ENCODE data around the gene MYL5.

The MYL5 gene

DNA sequence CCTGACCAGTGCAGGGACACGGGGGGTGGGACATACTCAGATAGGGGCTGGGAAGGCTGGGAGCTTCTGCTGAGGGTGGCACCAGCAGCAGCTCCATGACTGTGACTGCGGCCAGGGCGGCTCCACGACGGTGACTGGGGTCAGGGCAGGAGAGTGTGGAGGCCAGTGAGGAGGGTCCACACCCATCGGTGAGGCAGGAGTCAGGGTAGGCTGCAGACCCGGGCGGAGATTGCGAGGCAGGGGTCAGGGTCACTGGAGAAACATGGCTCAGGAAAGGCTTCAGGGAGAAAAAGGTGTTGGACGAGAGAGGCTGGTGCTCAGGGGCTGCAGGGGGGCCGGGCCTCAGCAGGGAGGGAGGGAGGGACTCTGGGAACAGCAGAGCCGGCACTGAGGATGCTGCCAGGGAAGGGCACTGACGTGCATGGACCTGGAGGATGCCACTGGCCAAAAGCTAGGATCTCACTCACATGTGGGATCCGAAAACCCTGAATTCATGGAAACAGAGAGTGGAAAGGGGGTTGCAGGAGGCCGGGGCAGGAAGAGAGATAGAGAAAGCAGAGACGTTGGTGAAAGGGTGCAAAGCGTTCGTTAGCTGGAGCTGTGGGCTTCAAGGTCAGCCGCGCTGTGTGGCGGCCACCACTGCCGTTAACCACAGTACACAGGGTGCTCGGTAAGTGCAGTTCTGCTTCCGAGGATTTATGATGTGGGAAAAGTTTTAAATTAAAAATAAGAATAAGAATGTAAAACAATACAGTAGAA lies 22.3 kb upstream of the MYL5 start:
- Histone ChIP-seq H3K27me3 (ENCODE audit: low read length) (no peaks in the 10 kb centered on the region), H3F3A (ENCODE audit: insufficient read depth) (no peaks in the 10 kb centered on the region), H3K9me3 (ENCODE audit: insufficient read depth, low read length) (no peaks in the 10 kb centered on the region), H3K4me2 (ENCODE audit: low read depth, low read length, poor library complexity, severe bottlenecking) (no peak overlapping the region), H3K79me2 (ENCODE audit: insufficient read depth, low read length) (no peaks in the 10 kb centered on the region), H3K9ac (ENCODE audit: low read length) (no peak overlapping the region), H4K20me1 (ENCODE audit: low read depth, low read length) (no peaks in the 10 kb centered on the region), H3K4me3 (ENCODE audit: insufficient read depth, low read length, poor library complexity, severe bottlenecking) (no peak overlapping the region), H3K36me3 (ENCODE audit: low read length) (no peaks in the 10 kb centered on the region), H2AFZ (ENCODE audit: low read depth, low read length, severe bottlenecking) (no peak overlapping the region), H3K9me2 (replicated peaks; ENCODE audit: insufficient read depth, low read length) (no peaks in the 10 kb centered on the region), H3K27ac (ENCODE audit: low read depth, low read length) (no peak overlapping the region)
- TF ChIP-seq, protein P1, sequence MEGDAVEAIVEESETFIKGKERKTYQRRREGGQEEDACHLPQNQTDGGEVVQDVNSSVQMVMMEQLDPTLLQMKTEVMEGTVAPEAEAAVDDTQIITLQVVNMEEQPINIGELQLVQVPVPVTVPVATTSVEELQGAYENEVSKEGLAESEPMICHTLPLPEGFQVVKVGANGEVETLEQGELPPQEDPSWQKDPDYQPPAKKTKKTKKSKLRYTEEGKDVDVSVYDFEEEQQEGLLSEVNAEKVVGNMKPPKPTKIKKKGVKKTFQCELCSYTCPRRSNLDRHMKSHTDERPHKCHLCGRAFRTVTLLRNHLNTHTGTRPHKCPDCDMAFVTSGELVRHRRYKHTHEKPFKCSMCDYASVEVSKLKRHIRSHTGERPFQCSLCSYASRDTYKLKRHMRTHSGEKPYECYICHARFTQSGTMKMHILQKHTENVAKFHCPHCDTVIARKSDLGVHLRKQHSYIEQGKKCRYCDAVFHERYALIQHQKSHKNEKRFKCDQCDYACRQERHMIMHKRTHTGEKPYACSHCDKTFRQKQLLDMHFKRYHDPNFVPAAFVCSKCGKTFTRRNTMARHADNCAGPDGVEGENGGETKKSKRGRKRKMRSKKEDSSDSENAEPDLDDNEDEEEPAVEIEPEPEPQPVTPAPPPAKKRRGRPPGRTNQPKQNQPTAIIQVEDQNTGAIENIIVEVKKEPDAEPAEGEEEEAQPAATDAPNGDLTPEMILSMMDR (IDR thresholded peaks at IDR 0.05; ENCODE audit: insufficient read depth, low read length, poor library complexity, severe bottlenecking): no peak
- no peak for TF ChIP-seq EZH2phosphoT487 (conservative IDR thresholded peaks at IDR 0.05; ENCODE audit: low read length)

DNA sequence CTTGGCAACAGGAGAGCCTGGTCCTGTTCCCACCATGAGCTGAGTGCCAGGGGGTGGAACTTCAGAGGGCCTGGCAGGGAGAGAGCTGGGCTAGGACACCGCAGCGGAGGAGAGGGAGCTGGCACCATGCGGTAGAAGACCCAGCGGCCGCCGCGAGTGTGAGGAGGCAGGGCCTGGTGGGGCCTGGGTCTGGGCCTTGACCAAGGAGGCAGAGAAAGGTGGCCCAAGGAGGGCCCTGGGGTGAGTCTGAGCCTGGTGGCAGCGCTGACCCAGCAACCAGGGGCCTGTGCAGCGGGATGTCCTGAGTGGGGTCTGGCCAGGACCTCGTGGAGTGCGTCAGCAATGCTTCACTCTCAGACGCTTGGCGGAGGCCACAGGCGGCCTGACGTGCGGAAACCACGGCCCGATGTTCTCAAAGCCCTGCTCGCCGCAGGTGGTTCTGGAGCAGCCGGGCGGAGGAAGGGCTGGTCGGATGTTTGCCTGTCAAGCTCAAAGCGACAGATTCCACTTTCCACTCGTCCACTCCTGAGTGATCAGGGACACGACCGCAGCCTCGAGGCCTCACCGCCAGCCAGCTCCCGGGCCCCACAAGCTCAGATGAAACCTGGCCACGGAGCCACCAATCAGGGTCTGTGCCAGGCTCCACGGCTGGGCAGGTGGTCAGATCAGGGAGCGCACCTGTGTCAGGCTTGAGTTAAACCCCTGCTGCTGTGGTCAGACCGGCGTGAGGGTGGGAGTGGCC lies 21.1 kb upstream of the MYL5 start:
- H4K20me1 ChIP-seq (ENCODE audit: low read depth, low read length): no peaks in the 10 kb centered on the region
- no peaks in the 10 kb centered on the region for H3K79me2 ChIP-seq (ENCODE audit: insufficient read depth, low read length)
- H3K4me2 ChIP-seq (ENCODE audit: low read depth, low read length, poor library complexity, severe bottlenecking): no peak overlapping the region

DNA sequence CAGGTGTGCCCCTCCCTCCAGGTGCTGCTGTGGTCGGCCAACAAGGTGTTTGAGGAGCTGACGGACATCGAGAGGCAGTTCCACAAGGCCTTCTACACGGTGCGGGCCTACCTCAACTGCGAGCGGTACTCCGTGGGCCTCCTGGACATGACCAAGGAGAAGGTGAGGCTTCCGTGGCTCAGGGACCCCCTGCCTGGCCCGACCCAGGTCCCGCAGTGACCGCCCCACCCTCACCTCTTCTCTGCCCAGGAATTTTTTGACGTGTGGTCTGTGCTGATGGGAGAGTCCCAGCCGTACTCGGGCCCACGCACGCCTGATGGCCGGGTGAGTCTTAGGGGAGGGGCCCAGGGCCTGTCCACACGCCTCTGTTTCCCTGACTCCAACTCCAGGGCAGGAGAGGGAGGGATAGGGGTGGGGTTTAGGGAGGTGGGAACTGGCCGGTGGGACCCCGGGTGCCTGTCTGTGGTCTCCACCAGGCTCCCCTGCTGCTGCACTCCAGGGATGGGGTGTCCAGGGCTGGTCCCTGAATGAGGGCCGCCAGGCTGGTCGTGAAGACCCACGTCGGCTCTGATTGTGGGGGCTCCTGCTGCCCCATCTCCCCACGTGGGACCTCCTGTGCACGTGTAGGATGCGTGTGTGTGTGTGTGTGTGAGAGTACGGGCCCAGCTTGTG lies 20.4 kb upstream of the MYL5 start:
- Histone ChIP-seq H3K36me3 (ENCODE audit: low read length) (no peaks in the 10 kb centered on the region), H3K27me3 (ENCODE audit: low read length) (no peaks in the 10 kb centered on the region), H3K79me2 (ENCODE audit: insufficient read depth, low read length) (no peaks in the 10 kb centered on the region), H3K9me2 (replicated peaks; ENCODE audit: insufficient read depth, low read length) (no peaks in the 10 kb centered on the region), H3F3A (ENCODE audit: insufficient read depth) (no peaks in the 10 kb centered on the region), H3K4me2 (ENCODE audit: low read depth, low read length, poor library complexity, severe bottlenecking) (no peak overlapping the region), H3K4me3 (ENCODE audit: insufficient read depth, low read length, poor library complexity, severe bottlenecking) (no peak overlapping the region), H3K9me3 (ENCODE audit: insufficient read depth, low read length) (no peaks in the 10 kb centered on the region), H2AFZ (ENCODE audit: low read depth, low read length, severe bottlenecking) (no peak overlapping the region), H3K27ac (ENCODE audit: low read depth, low read length) (no peak overlapping the region), H3K9ac (ENCODE audit: low read length) (no peak overlapping the region), H4K20me1 (ENCODE audit: low read depth, low read length) (no peaks in the 10 kb centered on the region)
- no peak for TF ChIP-seq EZH2phosphoT487 (conservative IDR thresholded peaks at IDR 0.05; ENCODE audit: low read length)
- TF ChIP-seq, protein P1 (IDR thresholded peaks at IDR 0.05; ENCODE audit: insufficient read depth, low read length, poor library complexity, severe bottlenecking): no peak

More for the DNA sequence above, 21.1 kb upstream of the MYL5 start:
- no peak for TF ChIP-seq EZH2phosphoT487 (conservative IDR thresholded peaks at IDR 0.05; ENCODE audit: low read length)
- TF ChIP-seq, protein P1 (IDR thresholded peaks at IDR 0.05; ENCODE audit: insufficient read depth, low read length, poor library complexity, severe bottlenecking): no peak
- no peak overlapping the region for H3K27ac ChIP-seq (ENCODE audit: low read depth, low read length)
- H3K36me3 ChIP-seq (ENCODE audit: low read length): no peaks in the 10 kb centered on the region
- H3K9me2 ChIP-seq (replicated peaks; ENCODE audit: insufficient read depth, low read length): no peaks in the 10 kb centered on the region
- H3K9ac ChIP-seq (ENCODE audit: low read length): no peak overlapping the region
- no peak overlapping the region for H3K4me3 ChIP-seq (ENCODE audit: insufficient read depth, low read length, poor library complexity, severe bottlenecking)
- H3K27me3 ChIP-seq (ENCODE audit: low read length): no peaks in the 10 kb centered on the region
- no peak overlapping the region for H2AFZ ChIP-seq (ENCODE audit: low read depth, low read length, severe bottlenecking)
- H3F3A ChIP-seq (ENCODE audit: insufficient read depth): no peaks in the 10 kb centered on the region
- no peaks in the 10 kb centered on the region for H3K9me3 ChIP-seq (ENCODE audit: insufficient read depth, low read length)
